D721Med (cell line): ENCODE measurements around the gene ZCCHC2.

ENCODE experiments used
- DNase-seq: peaks from one replicate; pipeline ENCODE4 v3.0.0; 2011; ENCODE audit warnings: low spot score; ENCODE audit not compliant: insufficient read length
- FAIRE-seq: peaks from 2 replicates; lab custom pipeline; 2011; peaks lifted over from hg19 to GRCh38; lab: Jason Lieb, UNC
- TF ChIP-seq, protein P1 (sequence below): IDR thresholded peaks from 2 replicates; pipeline ENCODE4 v1.5.1; 2012; ENCODE audit warnings: mild to moderate bottlenecking, control low read depth; ENCODE audit not compliant: insufficient read depth; ENCODE audit errors: missing control alignments

Gene ZCCHC2

DNA sequence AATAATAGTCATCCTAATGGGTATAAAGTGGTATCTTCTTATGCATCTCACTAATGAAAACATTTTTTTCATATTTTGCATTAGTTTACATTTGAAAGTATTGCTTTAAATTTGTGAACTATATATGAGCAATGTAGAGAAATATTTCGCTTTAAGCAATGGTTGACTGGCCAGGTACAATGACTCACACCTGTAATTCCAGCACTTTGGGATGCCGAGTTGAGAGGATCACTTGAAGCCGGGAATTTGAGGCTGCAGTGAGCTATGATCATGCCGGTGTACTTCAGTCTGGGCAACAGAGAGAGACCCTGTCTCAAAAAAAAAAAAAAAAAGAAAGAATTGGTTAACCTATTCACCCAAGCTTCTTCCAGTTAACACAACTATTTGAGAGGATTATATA is 15.1 kb downstream of the ZCCHC2 start:
- no peak for DNase-seq
- FAIRE-seq, result no peak
- TF ChIP-seq, protein P1, sequence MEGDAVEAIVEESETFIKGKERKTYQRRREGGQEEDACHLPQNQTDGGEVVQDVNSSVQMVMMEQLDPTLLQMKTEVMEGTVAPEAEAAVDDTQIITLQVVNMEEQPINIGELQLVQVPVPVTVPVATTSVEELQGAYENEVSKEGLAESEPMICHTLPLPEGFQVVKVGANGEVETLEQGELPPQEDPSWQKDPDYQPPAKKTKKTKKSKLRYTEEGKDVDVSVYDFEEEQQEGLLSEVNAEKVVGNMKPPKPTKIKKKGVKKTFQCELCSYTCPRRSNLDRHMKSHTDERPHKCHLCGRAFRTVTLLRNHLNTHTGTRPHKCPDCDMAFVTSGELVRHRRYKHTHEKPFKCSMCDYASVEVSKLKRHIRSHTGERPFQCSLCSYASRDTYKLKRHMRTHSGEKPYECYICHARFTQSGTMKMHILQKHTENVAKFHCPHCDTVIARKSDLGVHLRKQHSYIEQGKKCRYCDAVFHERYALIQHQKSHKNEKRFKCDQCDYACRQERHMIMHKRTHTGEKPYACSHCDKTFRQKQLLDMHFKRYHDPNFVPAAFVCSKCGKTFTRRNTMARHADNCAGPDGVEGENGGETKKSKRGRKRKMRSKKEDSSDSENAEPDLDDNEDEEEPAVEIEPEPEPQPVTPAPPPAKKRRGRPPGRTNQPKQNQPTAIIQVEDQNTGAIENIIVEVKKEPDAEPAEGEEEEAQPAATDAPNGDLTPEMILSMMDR, result no peak

GRCh38 chr18:62538881-62539280 is 16.1 kb downstream of the ZCCHC2 start:
- FAIRE-seq (peak; percentile 97), DNase-seq (no peak)
- TF ChIP-seq, protein P1, result no peak

- TF ChIP-seq, protein P1, result no peak
- FAIRE-seq (no peak), DNase-seq (no peak)
These were observed 16.7 kb downstream of the ZCCHC2 start for GRCh38 chr18:62539284-62540165.

DNA sequence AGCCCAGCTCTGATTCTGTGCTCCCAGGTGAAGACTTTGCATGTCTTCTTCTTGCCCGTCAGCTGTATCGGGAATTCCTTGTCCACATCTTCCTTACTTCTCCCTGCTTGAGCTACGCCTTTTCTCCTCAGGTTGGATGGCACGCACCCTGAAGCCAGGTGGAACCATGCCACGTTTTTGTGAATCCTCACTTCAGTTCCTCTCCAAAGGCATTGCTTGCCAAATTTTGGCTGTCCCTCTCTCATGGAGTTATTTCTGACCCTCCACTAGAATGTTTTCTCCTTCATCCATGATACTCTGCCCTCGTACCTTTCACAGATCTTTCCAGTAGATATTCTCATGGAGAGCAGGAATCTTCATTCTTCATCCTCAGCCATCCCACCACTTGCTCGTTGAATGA is 20.2 kb downstream of the ZCCHC2 start:
- TF ChIP-seq, protein P1, result no peak
- FAIRE-seq (peak; percentile 71), DNase-seq (no peak)

GRCh38 chr18:62545098-62545497 is 22.3 kb downstream of the ZCCHC2 start:
- DNase-seq (no peak), FAIRE-seq (no peak)
- TF ChIP-seq, protein P1, result no peak

DNA sequence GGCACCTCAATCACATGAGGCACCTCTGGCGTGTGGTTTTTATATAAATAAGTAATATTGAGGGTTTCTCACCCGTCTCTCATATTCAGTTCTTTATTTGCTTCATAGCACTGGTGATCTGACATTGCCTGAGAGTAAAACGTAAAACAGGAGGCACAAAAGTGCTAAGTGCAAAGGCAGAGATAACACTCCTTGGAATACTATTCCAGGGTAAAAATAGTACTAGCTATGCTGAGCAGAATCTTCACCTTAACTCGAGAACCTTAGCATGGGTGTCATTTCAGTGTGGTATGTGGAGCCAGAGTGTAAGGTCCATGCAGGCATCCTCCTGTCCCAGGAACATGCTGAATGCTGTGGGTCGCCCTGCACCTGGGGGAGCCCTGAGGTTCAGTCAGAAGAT is 26.9 kb downstream of the ZCCHC2 start:
- TF ChIP-seq, protein P1, result no peak
- FAIRE-seq (no peak), DNase-seq (no peak)

DNA sequence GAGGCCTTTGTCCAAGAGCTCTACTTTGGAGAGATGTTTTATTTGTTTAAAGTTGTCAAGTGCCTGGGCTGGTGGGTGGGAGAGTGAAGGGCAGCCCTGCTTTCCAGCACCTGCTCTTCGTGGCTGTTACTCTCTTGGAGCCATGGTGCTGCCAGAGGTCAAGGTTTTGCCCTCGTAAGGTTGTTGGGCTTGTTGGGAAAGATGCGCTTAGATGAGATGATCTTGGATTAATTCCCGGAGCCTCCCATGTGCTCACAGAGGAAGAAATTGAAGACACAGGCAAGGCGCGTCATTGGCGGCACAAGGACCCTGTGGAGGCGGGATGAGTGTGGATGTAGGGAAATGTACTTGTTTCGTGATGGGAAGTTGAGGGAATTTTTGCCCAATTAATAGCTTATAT is 27.9 kb downstream of the ZCCHC2 start:
- DNase-seq (no peak), FAIRE-seq (peak; percentile 53)
- TF ChIP-seq, protein P1, result no peak
